Activated CD4-positive, CD25-positive, alpha-beta regulatory T cell (primary cell): ENCODE measurements around the gene ANKRD40CL.
A peak's percentile ranks its signal among the peaks of the same experiment; 100 is the strongest.

Experiments
- DNase-seq, 4 experiments: peaks; one replicate each; lab custom pipeline; 2025; lab: John Stamatoyannopoulos, UW

ANKRD40CL gene

DNA sequence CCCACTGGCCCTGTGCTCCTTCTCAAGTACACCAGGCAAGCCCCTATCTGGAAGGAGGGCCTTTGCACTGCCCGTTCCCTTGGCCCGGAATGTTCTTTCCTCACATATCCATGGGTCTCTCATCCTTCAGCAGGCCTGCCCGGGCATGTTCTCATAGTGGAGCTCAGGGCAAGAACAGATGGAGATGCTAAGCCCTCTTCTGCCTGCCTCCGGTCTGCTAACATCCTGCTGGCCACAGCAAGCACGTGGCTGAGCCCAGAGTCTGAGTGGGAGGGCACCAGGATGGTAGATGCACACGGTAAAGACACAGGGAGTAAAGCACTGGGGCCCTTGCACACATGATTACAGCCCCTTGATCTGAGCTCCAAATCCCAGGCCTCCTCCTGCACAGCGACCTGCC lies 19.8 kb upstream of the ANKRD40CL start:
- no peak for DNase-seq

DNA sequence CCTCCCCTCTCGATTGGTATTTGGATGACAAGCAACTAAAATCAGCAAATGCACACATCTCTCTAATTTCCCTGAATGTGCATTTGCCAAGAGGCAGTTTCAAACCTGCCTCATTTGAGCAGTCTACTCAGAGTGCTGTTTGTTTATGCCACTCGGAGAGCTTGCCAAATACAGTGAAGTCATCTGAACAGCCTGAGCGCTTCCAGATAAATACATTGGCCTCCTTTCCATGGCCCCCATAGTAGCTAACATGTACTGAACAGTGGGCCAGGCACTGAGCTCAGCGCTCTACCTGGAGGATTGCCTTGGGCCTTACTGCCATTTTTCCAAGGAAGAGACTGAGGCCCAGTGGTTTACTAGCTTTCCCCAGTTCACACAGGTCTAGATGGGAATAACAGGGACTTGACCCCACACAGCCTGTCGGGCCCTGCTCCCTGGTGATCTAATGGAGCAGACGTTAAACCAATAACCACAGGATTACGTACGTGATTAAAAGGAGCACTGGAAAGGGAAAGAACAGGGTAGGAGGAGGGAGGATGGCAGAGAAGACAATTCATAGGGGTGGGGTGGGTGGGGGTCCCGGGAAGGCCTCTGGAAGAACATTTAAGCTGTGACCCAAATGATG lies 18.7 kb upstream of the ANKRD40CL start:
- DNase-seq = no peak

DNA sequence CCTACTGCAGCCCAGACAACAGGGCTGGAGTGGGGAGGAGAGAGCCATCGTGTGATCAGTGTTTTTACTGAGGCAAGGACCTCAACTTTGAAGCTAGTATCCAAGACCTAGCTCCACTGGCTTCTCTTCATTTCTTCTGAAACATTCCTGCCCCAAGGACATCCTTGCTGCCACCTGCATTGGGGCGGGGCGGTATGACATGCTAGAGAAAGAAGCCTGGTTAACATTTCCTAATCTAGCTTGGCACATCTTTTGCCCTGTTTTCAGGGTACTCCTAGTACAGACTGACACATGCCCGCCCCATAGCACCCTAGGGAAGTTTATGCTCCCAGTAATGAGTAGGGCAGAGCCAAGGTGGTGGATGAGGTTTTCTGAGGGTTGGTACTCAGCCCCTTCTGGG lies 17.8 kb upstream of the ANKRD40CL start:
- no peak for DNase-seq

DNA sequence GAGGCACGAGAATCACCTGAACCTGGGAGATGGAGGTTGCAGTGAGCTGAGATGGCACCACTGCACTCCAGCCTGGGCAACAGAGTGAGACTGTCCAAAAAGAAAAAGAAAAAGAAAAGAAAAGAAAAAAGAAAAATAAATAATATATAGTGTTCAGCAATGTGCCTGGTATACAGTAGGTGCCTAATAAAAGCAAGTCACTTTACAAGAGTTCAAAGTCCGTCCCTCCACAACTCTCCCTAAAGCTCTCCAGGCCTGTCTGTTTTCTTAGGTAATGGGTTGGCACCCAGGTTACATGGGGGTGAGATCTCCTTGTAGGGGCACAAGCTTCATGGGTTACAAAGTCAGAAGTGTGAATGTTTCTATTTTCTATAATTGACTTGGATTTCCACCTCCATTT lies 16.6 kb upstream of the ANKRD40CL start:
- no peak for DNase-seq

DNA sequence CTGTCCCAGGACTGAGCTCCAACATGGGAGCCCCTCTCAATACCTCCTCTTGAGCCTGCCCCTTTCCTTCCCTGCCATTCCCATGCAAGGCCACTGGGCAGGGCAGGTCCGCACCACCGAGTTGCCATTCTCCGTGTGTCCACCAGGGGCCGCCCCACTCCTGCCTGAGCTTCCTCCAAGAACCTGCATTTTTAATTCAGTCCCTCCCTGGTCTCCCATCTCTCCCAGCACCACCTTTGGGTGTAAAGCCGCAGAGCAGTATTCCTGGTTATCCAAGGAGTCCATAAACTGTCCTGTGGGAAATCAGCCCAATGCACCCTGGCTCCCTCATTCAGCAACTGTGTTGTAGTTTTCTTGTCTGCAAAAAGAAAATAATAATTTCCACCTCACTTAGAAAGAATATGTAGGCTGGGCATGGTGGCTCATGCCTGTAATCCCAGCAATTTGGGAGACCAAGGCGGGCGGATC lies 15.9 kb upstream of the ANKRD40CL start:
- peak; percentile 43 to 62 (median 58) for DNase-seq

DNA sequence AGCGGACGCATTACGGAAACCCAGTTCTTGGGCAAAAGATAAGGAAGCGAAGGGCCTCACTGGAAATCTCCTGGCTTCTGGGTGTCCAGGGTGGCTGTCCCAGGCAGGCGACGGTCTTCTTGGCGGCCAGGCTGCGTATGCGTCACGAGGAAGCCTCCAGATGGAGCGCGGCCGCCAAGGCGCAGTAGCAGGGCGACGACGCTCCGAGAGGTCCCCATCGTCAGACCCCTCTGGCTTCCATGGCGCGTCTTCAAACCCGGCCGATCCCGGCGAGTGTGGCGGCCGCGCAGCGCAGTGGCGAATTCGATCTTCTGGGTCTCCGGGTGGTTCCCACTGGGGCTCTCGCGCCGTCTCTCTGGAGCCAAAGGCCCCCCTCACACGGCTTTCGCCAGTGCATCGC lies 13.8 kb upstream of the ANKRD40CL start:
- no peak for DNase-seq

DNA sequence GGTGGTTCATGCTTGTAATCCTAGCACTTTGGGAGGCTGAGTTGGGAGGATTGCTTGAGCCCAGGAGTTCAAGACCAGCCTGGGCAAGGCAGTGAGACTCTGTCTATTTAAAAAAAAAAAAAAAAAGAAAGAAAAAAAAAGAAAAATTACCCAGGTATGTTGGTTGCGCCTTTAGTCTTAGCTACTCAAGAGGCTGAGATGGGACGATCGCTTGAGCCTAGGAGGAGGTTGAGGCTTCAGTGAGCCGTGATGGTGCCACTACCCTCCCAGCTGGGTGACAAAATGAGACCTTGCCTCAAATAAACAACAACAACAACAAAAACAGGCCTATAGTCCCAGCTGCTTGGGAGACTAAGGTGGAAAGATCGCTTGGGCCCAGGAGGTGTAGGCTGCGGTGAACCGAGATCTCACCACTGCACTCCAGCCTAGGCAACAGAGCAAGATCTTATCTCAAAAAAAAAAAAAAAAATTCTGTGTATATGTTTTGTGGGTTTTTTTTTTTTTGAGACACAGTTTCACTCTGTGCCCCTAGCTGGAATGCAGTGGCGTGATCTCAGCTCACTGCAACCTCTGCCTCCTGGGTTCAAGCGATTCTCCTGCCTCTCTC lies 12.5 kb upstream of the ANKRD40CL start:
- DNase-seq = no peak

DNA sequence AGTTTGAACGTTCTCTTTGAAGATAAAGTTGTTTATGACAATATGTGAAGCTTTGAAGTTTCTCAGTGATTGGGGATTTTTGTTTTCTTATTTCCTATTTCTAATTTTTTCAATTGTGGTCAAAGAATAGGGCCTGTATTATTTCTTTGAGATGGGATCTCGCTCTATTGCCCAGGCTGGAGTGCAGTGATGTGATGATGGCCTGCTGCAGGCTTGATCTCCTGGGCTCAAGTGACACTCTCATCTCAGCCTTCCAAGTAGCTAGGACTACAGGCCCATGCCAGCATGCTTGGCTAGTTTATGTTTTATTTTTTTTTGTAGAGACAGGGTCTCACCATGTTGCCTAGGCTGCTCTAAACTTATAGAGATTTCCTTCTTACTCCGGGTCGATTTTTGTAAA lies 11.7 kb upstream of the ANKRD40CL start:
- DNase-seq = no peak

DNA sequence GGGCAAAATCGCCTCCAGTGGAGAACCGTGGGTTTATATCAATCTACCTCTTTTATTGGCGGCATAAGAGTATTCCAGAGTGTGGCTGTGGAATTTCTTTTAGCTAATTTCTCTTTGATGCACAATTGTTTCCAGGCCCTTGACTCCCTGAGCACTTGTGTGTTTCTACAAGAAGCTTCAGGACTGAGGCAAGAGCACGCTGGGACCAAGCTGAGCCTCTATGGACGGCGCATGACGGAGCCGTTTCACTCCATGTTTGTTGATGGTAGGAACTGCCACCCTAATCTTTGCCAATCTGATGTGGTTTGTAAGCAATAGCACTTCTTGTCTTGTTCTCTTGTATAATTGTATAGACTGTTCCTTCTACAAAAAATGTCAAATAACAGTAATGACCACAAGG lies 11.2 kb upstream of the ANKRD40CL start:
- no peak for DNase-seq

DNA sequence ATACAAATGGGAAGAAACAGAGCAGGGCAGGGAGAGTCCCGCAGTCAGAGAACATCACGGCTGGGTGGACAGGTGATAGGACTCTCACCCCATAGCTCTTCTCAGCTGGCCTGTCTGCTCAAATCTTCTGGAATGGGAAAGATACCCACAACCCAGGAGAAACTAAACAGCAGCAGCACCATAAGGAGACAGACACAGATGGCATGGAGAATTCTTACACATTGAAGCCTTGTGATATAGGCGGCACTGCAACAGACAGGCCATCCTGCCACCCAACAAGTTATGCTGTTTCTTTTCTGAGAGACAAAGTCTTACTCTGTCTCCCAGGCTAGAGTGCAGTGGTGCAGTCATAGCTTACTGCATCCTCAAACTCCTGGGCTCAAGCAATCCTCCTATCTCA lies 8.6 kb upstream of the ANKRD40CL start:
- DNase-seq = no peak

DNA sequence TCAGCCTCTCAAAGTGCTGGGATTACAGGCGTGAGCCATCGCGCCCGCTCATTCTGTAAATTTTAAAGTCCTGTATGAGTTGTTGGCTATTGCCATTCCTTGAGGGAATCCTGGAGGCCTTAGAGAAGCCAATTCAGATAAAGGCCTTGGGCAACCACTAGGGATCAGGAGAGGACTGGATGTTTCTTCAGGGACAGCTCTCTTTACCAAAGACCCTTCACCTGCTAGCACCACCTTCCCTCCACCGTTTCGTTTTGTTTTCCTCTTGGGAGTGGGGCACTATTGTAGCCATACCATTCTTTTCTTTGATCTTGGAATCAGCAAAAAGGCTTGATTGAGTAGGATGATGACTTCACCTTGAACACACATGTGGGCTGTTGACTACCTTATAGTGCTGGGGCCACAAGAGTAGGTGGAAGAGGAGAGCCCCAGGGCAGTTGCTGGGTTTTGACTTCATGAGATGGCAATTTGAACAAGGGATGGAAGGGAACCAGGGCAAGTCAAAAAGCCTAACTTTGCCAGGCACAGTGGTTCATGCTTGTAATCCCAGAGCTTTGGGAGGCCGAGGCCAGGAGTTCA lies 7.0 kb upstream of the ANKRD40CL start:
- no peak for DNase-seq

DNA sequence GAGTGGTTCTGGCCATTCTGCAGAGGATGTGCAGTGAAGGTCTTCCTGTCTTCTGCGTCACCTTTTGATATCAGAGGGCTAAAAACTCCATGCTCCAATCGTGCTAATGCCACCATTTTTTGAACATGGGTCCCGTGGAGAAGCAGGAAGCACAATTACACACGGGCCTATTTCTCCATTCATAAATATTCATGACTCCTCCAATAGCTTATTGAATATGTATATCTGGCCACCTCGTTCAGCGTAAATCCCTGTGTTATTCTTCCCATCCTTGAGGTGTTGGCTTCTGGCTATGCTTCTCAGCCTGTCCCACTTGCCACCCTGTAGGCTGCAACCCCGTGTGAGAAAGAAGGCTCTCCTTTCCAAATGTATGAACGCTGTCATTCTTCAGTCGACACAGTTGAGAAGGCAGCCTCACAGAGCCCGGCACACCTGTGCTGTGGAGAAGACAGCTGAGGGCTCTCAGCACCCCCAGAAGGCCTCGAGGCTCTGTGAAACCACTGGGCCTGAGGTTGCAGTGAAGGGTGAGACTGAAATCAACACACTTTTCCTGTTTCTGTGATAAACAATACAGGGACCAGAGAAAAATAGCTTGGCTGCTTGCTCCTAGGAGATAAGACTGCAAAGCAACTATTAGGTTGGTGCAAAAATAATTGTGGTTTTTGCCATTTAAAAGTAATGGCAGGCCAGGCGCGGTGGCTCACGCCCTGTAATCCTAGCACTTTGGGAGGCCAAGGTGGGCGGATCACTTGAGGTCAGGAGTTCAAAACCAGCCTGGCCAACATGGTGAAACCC lies 4.9 kb upstream of the ANKRD40CL start:
- DNase-seq = no peak

DNA sequence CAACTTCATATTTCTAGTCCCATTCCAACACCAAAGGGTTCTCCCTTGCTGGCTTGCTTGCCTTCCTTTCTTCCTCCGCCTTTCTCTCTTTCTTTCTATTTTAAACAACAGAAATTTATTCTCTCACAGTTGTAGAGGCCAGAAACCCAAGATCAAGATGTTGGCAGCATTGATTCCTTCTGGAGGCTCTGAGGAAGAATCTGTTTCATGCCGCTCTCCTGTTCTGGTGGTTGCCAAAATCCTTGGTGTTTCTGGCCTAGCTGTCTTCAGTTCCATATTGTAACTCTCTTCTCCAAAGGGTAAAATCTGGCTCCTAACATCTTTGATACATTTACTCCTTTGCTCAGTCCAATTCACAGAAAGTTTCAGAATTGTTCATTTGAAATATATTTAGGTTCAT lies 3.0 kb upstream of the ANKRD40CL start:
- no peak for DNase-seq

DNA sequence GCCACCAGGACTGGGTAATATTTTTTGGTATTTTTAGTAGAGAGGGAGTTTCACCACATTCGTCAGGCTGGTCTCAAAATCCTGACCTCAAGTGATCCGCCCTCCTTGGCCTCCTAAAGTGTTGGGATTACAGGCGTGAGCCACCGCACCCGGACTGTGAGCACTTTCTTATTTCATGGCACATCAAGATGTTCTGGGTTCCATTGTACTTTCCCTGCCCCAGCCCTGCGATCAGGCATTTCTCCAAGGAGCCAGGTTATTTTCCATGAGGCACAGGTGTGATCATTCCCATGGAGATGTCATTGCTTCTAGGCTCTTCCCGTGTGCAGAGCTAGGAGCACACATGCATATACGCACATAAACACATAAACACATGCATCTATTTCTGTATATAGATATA lies 2.6 kb upstream of the ANKRD40CL start:
- DNase-seq = no peak

DNA sequence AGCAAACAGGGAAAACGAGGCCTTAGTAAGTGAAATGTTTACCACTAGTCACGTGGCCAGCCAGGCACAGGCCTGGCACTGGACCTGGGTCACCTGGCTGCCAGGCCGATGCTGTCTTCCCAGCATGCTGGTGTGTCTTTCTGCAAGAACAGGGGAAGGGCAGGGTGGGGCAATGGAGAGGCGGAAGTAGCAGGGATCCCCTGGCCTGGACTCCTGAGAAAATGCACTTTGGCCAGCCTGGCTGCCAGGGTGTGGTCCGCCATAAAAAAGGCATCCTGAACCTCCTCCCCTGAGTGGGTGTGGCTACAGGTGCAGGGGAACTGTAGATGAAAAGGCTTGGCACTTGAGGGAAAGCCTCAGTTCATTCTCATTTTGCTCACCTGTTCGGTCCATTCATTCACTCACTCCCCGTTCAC lies 1.0 kb upstream of the ANKRD40CL start:
- DNase-seq = no peak

DNA sequence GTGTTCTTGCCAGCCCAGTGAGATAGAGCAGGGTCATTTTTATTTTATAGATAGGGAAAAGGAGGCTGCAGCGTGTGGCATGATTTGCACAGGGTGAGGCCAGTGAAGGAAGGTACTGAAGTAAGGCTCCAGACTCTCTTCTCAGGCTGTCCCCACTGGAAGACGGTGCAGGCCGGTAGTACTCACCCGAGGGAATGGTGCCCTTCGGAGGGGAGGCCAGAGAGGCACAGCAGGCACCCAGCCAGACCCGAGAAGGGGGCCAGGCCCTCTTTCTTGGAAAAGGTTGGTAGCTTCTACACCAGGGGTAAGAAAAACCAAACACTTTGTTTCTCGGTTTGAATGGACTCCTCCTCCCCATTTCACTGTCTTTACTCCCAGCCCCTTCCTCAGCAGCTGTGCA lies 288 bp downstream of the ANKRD40CL start:
- DNase-seq = no peak

DNA sequence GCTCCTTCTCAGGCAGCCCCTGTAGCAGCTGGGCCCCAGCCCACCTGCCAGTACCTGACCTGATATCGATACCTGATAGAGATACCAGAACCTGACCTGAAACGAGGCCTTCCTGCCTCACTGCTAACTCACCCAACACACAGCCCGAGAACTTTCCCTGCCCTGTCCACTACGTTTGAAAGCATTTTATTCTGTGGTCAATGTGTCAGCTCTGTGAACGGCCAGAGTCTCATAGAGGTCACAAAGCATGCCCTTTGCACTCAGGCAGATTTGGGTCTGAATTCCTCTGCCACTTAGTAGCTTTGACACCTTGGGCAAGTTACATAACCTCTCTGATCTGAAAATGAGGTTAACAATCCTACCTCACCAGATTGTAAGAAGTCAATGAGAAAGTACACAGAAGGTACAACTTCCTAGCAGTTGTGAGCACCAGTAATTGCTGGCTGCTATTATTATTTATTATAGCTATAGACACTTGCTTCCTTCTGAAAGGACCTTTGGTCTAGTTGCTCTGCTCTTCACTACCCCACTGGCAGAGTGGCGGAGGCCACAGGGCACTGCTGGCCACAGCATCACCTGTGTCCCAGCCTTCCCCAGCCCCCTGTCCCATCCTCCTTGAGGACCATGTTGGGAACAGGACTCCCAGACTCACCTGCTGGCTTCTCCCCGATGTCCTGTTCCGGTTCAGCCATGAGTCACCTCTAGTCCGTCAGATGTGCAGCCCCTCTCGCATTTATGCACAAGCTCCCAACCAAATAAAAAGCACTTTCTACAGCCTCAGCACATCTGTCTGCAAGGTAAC lies 895 bp downstream of the ANKRD40CL start:
- DNase-seq = no peak

DNA sequence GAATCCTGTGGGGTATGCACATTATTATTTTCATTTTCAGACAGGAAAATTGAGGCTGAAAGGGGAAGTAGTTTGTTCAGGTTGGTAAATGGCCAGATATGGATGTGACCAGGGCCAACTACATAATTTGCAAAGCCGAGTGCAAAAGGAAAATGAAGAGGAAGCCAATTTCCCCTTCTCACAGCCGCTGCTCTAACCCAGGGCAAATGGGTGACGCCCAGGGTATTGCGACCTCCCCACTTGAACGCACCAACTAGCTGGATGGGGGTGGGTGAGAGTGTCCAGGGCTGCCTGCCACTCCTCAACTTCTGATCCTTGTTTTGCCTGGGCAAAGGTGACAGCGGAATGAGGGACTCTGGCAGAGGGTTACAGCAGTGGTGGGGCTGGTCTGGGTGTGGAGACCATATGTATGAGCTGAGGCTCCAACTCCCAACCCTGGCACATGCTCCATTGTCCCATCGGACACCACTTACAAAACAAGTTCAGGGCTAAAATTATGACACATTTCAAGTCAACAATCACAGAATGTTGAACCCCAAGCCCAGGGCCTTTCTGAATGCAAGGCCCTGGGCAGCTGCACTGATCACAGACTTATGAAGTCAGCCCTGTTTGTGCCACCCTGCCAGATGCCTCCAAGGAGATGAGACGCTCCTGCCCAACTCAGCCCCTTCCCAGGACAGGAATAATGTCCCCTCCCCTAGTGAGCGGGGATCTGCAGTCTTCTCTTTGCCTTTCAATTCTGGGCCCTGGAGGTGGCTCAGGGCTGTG lies 1.7 kb downstream of the ANKRD40CL start:
- DNase-seq = no peak

DNA sequence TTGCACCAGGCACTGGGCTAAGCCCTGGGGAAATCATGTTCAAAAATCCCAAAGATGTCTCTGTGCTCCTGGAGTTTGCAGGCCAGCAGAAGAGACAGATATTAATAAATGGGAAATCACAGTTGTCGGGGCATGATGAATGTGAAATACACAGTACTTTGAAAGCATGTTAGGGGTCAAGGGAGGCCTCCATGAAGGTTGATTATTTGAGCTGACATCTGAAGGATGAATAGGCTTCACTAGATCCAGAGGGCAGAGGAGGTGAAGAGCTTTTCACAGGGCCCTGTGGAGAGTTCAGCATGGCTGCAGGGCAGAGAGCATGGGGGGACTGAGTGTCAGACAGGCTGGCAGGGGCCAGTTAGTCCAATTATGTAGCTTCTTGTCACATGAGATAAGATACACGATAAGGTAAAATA lies 2.6 kb downstream of the ANKRD40CL start:
- DNase-seq = no peak

DNA sequence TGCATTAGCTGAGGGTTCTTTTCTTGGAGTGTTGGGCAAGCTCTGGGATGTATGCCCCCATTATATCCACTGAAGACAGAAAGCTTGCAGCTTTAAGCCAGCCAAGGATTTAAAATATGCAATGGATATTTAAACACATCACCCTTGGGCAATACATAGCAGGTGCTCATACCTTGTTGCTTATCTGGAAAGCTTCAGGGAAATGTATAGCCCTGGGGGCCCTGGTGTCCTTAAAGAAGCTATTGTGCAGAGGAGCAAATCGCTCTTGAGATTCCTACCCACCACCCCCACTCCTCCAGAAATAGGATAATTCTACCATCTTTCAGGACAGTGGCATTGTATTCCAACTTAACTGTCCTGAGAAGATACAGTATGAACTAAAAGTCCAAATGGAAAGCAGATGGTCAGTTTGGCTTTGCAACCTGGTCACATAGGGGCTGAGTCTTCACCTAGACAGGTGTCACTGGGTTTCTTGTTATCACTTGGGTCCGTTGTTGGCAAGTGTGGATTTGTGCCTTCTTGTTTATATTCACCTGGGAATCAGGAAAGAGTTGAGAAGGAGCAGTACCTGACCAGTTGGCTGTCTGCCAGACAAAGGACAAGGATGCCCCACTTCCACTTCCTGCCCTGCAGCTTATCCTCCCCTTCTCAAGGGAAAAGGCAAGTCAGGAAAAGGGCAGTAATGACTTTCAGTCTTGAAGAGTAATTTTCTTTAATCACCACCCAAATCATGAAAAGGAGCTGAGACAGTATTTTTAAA lies 3.4 kb downstream of the ANKRD40CL start:
- DNase-seq = no peak

DNA sequence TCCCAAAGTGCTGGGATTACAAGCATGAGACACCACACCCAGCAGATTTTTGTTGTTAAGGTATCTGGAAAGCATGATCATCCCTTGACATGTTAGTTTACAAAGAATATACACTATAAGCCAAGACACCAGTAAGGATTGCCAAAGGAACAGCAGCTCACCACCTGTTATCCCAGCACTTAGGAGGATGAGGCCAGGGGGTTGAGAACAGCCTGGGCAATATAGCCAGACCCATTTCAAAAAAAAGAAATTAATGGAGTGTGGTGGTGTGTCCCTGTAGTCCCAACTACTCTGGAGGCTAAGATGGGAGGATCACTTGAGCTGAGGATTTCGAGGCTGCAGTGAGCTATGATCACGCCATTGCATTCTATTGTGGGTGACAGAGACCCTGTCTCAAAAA lies 5.1 kb downstream of the ANKRD40CL start:
- DNase-seq = no peak
